ENCODE measurements around the gene SH3RF2.

SH3RF2 gene

DNA sequence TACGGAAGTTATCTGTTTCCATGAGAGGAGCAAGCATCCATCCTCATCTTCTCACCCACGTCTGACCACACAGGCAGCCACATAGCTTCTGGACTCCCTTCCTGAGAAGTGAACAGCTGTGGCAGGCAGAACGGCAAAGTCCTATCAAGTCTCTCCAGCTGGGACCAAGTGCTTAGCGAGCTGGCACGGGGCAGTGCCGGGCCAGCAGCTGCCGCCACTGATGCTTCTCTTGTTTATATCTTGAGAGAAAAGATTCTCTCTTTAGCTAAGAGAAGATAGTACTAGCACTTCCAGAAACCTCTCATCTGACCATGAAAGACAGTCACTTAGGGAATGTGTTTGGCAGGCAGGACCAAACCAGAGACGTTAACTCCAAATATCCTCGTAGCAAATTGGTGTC lies 131.8 kb downstream of the SH3RF2 start:
- H3K9me3 ChIP-seq: no peaks in the 10 kb centered on the region
- TF ChIP-seq, protein P1, sequence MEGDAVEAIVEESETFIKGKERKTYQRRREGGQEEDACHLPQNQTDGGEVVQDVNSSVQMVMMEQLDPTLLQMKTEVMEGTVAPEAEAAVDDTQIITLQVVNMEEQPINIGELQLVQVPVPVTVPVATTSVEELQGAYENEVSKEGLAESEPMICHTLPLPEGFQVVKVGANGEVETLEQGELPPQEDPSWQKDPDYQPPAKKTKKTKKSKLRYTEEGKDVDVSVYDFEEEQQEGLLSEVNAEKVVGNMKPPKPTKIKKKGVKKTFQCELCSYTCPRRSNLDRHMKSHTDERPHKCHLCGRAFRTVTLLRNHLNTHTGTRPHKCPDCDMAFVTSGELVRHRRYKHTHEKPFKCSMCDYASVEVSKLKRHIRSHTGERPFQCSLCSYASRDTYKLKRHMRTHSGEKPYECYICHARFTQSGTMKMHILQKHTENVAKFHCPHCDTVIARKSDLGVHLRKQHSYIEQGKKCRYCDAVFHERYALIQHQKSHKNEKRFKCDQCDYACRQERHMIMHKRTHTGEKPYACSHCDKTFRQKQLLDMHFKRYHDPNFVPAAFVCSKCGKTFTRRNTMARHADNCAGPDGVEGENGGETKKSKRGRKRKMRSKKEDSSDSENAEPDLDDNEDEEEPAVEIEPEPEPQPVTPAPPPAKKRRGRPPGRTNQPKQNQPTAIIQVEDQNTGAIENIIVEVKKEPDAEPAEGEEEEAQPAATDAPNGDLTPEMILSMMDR (IDR thresholded peaks at IDR 0.05): no peak
- no peaks in the 10 kb centered on the region for H3K27me3 ChIP-seq
- no peak overlapping the region for H3K4me3 ChIP-seq
- intact Hi-C loops (cut with DNase I; ENCODE audit: low total_unique reads): no loop called here
- H3K36me3 ChIP-seq: no peaks in the 10 kb centered on the region
- H3K4me1 ChIP-seq: peaks cover 0 to 21% (median 7%) of the 10 kb centered on the region in 4 donors
- H3K27ac ChIP-seq: no peak overlapping the region
- DNase-seq: no peak

DNA sequence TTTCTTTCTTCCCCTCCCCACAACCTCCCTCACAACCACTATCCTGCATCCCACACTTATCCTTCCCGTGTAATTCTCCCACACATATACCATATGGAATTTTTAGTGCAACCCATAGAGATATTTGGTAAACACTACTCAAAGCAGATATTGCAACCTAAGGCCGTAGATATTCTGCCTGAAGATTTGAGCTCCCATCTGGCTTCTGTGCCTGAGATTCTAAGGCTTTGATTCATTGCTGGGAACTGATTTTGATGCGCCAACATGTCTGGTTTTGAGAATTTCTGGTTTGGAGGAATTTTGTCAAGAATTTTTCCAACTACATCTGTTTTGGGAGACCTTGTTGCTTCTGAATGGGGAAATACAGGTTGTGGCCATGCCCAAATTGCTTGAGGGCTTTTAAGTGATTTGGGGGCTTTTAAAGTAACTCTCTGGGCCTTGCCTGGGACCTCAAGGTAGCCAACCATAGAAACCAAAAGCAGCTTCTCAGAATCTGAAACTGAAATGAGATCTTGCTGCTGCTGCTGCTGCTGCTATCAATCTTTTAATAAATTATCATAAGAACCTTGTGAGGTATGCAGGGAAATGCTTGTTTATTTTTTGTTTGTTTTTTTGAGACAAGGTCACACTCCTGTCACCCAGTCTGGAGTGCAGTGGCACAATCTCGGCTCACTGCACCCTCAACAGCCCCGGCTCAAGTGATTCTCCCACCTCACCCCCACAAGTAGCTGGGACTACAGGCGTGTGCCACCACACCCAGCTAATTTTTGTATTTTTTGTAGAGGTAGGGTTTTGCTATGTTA lies 132.8 kb downstream of the SH3RF2 start:
- Histone ChIP-seq H3K9me3 (no peaks in the 10 kb centered on the region), H3K36me3 (no peaks in the 10 kb centered on the region), H3K4me1 (peaks cover 0 to 21% (median 7%) of the 10 kb centered on the region in 4 donors), H3K27me3 (no peaks in the 10 kb centered on the region), H3K4me3 (no peak overlapping the region), H3K27ac (no peak overlapping the region)
- DNase-seq: no peak
- intact Hi-C loops (cut with DNase I; ENCODE audit: low total_unique reads): no loop called here
- TF ChIP-seq, protein P1 (IDR thresholded peaks at IDR 0.05): no peak

DNA sequence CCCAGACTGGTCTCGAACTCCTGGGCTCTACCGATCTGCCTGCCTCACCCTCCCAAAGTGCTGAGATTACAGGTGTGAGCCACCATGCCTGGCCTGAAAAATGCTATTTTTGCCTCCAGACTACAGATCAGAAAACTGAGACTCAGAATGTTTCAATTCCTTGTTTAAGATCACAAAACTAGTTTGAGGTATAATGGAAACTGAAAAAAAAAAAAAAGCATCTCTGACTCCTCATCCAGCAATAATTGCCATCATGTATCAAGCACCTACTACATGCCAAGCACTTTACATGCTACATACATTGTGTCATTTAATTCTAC lies 133.4 kb downstream of the SH3RF2 start:
- H3K9me3 ChIP-seq: no peaks in the 10 kb centered on the region
- peaks cover 0 to 21% (median 7%) of the 10 kb centered on the region in 4 donors for H3K4me1 ChIP-seq
- intact Hi-C loops (cut with DNase I; ENCODE audit: low total_unique reads): no loop called here
- H3K4me3 ChIP-seq: no peak overlapping the region
- H3K27me3 ChIP-seq: no peaks in the 10 kb centered on the region
- no peak for DNase-seq
- TF ChIP-seq, protein P1 (IDR thresholded peaks at IDR 0.05): no peak
- H3K36me3 ChIP-seq: no peaks in the 10 kb centered on the region
- H3K27ac ChIP-seq: no peak overlapping the region

DNA sequence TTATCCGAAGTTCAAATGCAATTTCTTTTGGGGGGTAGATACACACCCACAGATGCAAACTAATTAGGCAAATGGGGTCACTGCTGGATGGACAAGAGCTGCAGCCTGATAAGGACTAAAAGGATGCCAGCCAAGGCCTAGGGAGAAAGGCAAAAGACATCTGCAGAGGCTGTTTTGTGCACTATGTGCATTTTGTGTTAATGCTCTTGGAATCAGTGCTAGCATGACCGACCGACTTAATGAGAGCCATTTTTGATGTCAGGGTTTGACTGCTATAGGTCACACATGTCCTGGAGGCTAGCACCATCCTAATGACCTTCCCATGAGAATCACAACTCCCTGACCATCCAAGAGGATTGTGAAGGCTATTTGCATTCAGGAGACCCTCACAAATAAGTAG lies 134.4 kb downstream of the SH3RF2 start:
- no peak overlapping the region for H3K27ac ChIP-seq
- H3K4me1 ChIP-seq: peaks cover 0 to 21% (median 7%) of the 10 kb centered on the region in 4 donors
- H3K36me3 ChIP-seq: no peaks in the 10 kb centered on the region
- intact Hi-C loops (cut with DNase I; ENCODE audit: low total_unique reads): no loop called here
- H3K9me3 ChIP-seq: no peaks in the 10 kb centered on the region
- no peak overlapping the region for H3K4me3 ChIP-seq
- no peaks in the 10 kb centered on the region for H3K27me3 ChIP-seq
- TF ChIP-seq, protein P1 (IDR thresholded peaks at IDR 0.05): no peak
- no peak for DNase-seq

DNA sequence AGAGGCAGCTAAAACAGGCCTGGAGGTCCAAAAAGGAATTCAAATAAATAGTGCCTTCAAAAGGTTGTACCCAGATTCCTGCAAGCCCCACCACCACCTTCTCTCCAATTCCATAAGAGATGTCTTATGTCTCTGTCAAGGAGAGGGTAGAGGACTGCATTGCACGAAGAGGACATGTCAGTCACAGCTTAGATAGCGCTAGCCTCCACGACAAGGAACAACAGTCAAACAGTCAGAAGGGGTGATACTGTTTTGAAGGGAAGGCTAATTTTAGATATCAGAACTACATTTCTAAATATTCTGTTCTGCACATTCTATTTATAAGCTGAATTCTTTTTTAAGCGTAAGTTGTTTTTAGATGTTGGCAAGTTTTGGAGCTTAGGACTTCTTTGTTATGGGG lies 134.8 kb downstream of the SH3RF2 start:
- TF ChIP-seq, protein P1 (IDR thresholded peaks at IDR 0.05): no peak
- Histone ChIP-seq H3K9me3 (no peaks in the 10 kb centered on the region), H3K27ac (no peak overlapping the region), H3K27me3 (no peaks in the 10 kb centered on the region), H3K4me3 (no peak overlapping the region), H3K4me1 (peaks cover 0 to 21% (median 7%) of the 10 kb centered on the region in 4 donors), H3K36me3 (no peaks in the 10 kb centered on the region)
- intact Hi-C loops (cut with DNase I; ENCODE audit: low total_unique reads): no loop called here
- DNase-seq: no peak
